NCI-H345 treated with DMSO at 0.1 percent for 48 hours (cell line): Measurements from ENCODE around the gene BOLA2.
"Not testable (repeated sequence)": the region's sequence is repeated elsewhere in the genome, so short reads cannot be mapped to it uniquely, and the experiment has no call there.

Experiments
- DNase-seq: peaks from one replicate; lab custom pipeline; 2025; ENCODE audit not compliant: unreplicated experiment; lab: John Stamatoyannopoulos, UW

Gene BOLA2

GRCh38 chr16:29454269-29454668, at the start of gene BOLA2, which contains the start of gene SLX1B:
Gene BOLA2, minus strand, starts transcription at chr16:29454351. Its CDS starts 98 bp downstream, at chr16:29454253.
Gene SLX1B, plus strand, starts transcription at chr16:29454533.
- DNase-seq, result not testable (repeated sequence)

GRCh38 chr16:29482276-29482675, 28.1 kb upstream of the BOLA2 start:
- DNase-seq, result not testable (repeated sequence)

GRCh38 chr16:29472065-29472464, 17.9 kb upstream of the BOLA2 start:
- not testable (repeated sequence) for DNase-seq

- DNase-seq, result not testable (repeated sequence)
These were observed 15.5 kb upstream of the BOLA2 start for GRCh38 chr16:29469660-29470059.

- DNase-seq, result not testable (repeated sequence)
These were observed 13.7 kb upstream of the BOLA2 start for GRCh38 chr16:29467654-29468366.

GRCh38 chr16:29466904-29467303, 12.8 kb upstream of the BOLA2 start:
- DNase-seq, result not testable (repeated sequence)

- DNase-seq, result not testable (repeated sequence)
These were observed 12.1 kb upstream of the BOLA2 start for GRCh38 chr16:29465985-29466824.

GRCh38 chr16:29460647-29461030, 6.5 kb upstream of the BOLA2 start:
- DNase-seq, result not testable (repeated sequence)

GRCh38 chr16:29459706-29460646, 5.8 kb upstream of the BOLA2 start, which contains the start of gene SULT1A4:
Gene SULT1A4, plus strand, starts transcription at chr16:29459913. Its CDS starts 1,473 bp downstream, at chr16:29461386.
- not testable (repeated sequence) for DNase-seq

- DNase-seq, result not testable (repeated sequence)
These were observed 3.5 kb upstream of the BOLA2 start for GRCh38 chr16:29457660-29458059.

- DNase-seq, result not testable (repeated sequence)
These were observed 677 bp upstream of the BOLA2 start for GRCh38 chr16:29454828-29455227.

- DNase-seq, result not testable (repeated sequence)
These were observed 397 bp downstream of the BOLA2 start for GRCh38 chr16:29453754-29454153.

- not testable (repeated sequence) for DNase-seq
These were observed 28.8 kb downstream of the BOLA2 start for GRCh38 chr16:29425390-29425789.

- not testable (repeated sequence) for DNase-seq
These were observed 30.6 kb downstream of the BOLA2 start for GRCh38 chr16:29423587-29423986.

- DNase-seq, result not testable (repeated sequence)
These were observed 48.9 kb downstream of the BOLA2 start for GRCh38 chr16:29405249-29405648.
